GM08714 (cell line): ENCODE results near the gene SLC38A10.

Experiments used
- H3K4me3 ChIP-seq: fragments of 200-500 bp; sonication (Bioruptor generic); 2 replicates; pipeline ENCODE4 v1.5.1; 2014; ENCODE audit warnings: mild to moderate bottlenecking, low read length, inconsistent platforms
- ZNF274 ChIP-seq: IDR thresholded peaks from 2 replicates; pipeline ENCODE4 v1.6.1; 2012; ENCODE audit warnings: mild to moderate bottlenecking, low read depth, low read length

The SLC38A10 gene

GRCh38 chr17:81301195-81302144 is 6.4 kb upstream of the SLC38A10 start:
- no peak for TF ChIP-seq ZNF274
- H3K4me3 ChIP-seq = no peak overlapping the region

- H3K4me3 ChIP-seq = no peak overlapping the region
- TF ChIP-seq ZNF274 = no peak
These were observed 5.6 kb upstream of the SLC38A10 start for GRCh38 chr17:81300586-81301155.

- no peak for TF ChIP-seq ZNF274
- H3K4me3 ChIP-seq = no peak overlapping the region
These were observed 4.9 kb upstream of the SLC38A10 start for GRCh38 chr17:81299846-81300585.

- no peak overlapping the region for H3K4me3 ChIP-seq
- TF ChIP-seq ZNF274 = no peak
These were observed 4.1 kb upstream of the SLC38A10 start for GRCh38 chr17:81298991-81299738.

- no peak for TF ChIP-seq ZNF274
- no peak overlapping the region for H3K4me3 ChIP-seq
These were observed 3.4 kb upstream of the SLC38A10 start for GRCh38 chr17:81298325-81298990.

GRCh38 chr17:81295676-81296381 is 722 bp upstream of the SLC38A10 start:
- H3K4me3 ChIP-seq = peak overlapping the region; percentile 82
- no peak for TF ChIP-seq ZNF274

GRCh38 chr17:81294512-81295030 is 536 bp downstream of the SLC38A10 start:
- peak overlapping the region; percentile 82 for H3K4me3 ChIP-seq
- no peak for TF ChIP-seq ZNF274

GRCh38 chr17:81292450-81292849 is 2.7 kb downstream of the SLC38A10 start:
- no peak overlapping the region for H3K4me3 ChIP-seq
- no peak for TF ChIP-seq ZNF274

GRCh38 chr17:81291662-81292061 is 3.4 kb downstream of the SLC38A10 start:
- H3K4me3 ChIP-seq = no peak overlapping the region
- TF ChIP-seq ZNF274 = no peak

GRCh38 chr17:81290230-81290629 is 4.9 kb downstream of the SLC38A10 start:
- no peak for TF ChIP-seq ZNF274
- no peak overlapping the region for H3K4me3 ChIP-seq

GRCh38 chr17:81289627-81290026 is 5.5 kb downstream of the SLC38A10 start:
- no peak overlapping the region for H3K4me3 ChIP-seq
- no peak for TF ChIP-seq ZNF274

GRCh38 chr17:81288715-81289114 is 6.4 kb downstream of the SLC38A10 start:
- H3K4me3 ChIP-seq = no peak overlapping the region
- TF ChIP-seq ZNF274 = no peak
